NCI-H345 treated with DMSO at 0.1 percent for 48 hours (cell line): Measurements from ENCODE around the gene FOXO3.
"Not testable (repeated sequence)": the region's sequence is repeated elsewhere in the genome, so short reads cannot be mapped to it uniquely, and the experiment has no call there.

ENCODE experiments used
- DNase-seq: peaks from one replicate; lab custom pipeline; 2025; ENCODE audit not compliant: unreplicated experiment; lab: John Stamatoyannopoulos, UW

FOXO3 gene

GRCh38 chr6:108560463-108561308 lies at the start of gene FOXO3:
FOXO3 (plus strand) TSS chr6:108560917; CDS start chr6:108561209, 292 bp downstream.
- DNase-seq = no peak

DNA sequence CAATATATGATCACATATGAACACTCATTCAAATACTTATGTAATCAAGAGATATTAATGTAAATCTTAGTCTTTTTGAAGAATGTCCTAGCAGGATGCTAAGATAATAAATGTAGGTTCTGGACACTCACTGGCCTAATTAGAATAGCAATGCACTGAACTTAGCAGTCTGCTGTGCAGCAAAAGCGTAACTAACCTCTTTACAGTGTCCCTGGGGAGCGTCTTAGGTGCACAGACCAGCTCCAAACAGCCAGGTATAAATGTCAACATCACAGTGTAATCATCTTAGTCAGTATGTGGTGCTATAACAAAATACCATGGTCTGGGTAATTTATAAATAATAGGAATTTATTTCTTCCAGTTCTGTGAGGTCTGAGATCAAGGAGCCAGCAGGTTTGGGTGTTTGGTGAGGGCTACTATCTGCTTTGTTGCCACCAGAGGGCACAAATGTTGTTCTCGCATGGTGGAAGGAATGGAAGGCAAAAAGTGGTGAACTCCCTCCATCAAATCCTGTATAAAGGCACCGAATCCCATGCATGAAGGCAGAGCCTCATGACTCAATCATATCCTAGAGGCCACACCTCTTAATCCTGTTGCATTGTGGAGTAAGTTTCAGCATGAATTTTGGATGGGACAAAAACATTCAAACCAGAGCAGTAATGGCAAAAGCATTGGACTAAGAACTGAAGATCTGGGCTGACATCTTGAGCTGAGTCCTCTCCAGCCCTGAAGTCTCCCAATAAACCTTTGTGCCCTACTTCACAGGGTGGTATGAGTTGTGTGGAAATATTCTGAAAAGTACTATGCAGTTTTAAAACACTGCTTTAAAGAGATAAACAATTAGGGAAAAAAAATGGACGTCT lies 41.8 kb upstream of the FOXO3 start:
- no peak for DNase-seq

DNA sequence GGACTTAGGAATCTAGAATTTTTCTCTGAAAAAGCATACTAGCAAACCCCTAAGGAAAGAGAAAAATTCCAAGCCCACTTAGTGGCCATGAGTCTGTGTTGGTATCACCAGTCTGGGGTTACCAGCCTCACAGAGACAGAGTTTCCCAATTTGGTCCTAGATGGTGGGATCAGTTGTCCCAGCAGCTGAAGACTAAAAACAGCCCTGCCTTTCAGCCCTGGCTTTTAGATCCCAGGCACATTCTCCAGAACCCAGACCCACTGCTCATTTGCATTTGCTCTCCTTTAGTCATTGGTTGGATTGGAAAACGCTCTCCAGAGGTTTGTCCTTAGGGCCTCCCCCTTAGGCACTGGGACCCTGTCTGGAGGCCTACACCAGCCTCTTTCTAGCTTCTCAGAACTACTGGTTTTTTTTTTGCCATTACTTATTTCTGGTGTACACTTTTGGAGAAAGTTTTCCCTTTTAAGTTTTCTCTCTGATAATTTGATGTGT lies 39.1 kb upstream of the FOXO3 start:
- no peak for DNase-seq

DNA sequence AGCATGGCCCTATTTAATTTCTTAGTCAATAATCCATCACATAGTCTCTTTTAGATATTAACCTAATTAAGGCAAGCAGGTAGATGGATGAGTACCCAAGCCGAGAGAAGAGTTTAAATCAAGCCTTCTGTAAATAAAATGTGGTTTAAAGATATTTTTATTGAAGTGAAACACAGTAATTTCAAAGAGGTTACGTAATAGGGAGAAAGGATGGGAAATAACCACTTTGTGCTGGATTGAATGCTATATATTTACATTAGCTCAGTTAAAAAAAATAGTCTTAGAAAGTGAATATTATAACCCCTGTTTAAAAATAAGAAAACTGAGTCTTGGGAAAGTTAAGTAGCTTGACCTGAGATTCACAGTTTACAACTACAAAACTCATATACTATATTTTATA lies 37.0 kb upstream of the FOXO3 start:
- DNase-seq = no peak

DNA sequence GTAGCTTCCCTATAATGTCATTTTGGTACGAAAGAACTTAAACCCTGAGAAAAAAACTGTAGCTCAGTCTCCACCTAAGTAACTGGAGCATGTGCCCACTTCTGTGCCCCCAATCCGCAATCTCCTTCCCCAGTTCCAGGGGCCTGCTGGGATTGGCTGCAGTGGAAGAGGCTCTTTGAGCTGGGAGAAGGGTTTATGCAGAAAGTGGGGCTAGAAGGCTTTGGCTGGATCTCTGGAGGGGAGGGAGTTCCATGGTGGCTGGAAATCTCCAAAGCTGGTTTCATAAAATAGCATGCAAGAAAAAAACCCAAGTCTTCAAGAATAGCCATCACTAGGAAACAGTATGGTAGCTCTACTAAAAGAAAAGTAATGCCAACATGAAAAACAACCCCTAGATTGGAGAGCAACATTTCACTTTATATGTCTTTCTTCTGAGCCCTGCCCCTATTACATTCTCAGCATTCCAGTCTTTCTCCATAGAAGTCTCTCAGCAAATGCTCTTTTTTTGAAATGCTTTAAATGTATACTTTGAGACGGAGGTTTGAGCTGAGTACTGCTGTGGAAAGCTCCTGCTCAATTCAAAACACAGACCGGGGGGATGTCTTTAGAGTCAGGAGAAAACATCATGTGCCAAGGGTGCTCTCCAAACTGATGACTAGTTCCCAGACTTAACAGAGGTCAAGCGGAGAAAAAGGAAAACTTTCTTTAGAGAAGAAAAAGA lies 36.0 kb upstream of the FOXO3 start:
- no peak for DNase-seq

DNA sequence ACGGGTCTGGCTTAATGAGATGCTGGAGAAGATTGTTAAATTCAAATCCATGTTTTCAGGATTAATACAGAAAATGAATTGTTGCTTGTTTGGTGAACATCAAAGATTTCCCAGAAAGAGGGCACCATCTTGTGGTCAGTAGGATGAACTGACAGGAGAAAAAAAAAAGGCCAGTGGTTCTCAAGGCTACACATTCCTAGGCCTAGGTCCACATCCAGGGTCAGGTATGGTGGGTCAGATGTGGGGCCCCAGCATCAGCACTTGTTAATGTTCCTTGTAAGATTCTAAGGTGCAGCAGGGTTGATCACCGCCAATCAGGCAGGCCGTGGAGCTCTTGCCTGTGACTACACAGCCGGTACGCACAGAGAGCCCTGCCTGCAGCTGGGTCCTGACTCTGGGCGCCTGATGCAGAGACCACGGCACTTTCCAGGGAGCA lies 34.0 kb upstream of the FOXO3 start:
- DNase-seq = no peak

GRCh38 chr6:108528878-108529277 lies 31.8 kb upstream of the FOXO3 start:
- no peak for DNase-seq

DNA sequence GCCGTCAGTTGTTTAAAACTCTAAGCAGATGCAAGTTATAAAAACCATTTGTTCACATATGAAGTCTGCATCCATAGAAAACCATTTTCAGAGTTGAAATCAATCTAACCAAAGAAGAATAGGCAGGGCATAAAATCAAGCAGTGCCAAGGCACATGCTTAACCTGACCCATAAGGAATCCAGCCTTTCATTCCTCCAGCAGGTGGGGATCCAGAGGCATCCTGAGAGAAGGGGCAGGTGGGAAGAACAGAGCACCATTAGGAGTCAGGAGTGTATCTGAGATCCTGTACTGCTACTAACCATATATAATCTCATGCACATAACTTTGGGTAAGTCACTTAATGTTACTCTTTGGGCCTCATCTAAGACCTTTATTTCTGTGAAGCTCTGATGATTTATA lies 29.4 kb upstream of the FOXO3 start:
- DNase-seq = no peak

- DNase-seq = no peak
Measured at GRCh38 chr6:108535114-108535742, 25.5 kb upstream of the FOXO3 start.

DNA sequence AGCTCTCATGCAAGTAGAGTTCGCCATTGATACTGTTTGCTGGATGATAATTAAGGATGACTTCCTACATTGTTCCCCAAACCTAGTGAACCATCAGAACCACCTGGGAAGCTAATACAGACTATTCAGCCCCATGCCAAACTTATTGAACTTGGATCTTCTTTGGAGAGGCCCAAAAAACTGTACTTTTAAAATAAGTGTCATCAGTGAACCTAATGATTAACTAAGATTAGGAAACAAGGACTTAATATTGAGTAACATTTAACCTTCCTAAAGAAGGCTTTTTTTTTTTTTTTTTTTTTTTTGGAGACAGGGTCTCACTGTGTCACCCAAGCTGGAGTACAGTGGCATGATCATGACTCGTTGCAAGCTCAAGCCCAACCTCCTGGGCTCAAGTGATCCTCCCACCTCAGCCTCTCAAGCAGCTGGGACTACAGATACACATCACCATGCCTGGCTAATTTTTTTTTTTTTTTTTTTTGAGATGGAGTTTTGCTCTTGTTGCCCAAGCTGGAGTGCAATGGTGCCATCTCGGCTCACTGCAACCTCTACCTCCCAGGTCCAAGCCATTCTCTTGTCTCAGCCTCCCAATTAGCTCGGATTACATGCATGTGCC lies 24.7 kb upstream of the FOXO3 start:
- not testable (repeated sequence) for DNase-seq

DNA sequence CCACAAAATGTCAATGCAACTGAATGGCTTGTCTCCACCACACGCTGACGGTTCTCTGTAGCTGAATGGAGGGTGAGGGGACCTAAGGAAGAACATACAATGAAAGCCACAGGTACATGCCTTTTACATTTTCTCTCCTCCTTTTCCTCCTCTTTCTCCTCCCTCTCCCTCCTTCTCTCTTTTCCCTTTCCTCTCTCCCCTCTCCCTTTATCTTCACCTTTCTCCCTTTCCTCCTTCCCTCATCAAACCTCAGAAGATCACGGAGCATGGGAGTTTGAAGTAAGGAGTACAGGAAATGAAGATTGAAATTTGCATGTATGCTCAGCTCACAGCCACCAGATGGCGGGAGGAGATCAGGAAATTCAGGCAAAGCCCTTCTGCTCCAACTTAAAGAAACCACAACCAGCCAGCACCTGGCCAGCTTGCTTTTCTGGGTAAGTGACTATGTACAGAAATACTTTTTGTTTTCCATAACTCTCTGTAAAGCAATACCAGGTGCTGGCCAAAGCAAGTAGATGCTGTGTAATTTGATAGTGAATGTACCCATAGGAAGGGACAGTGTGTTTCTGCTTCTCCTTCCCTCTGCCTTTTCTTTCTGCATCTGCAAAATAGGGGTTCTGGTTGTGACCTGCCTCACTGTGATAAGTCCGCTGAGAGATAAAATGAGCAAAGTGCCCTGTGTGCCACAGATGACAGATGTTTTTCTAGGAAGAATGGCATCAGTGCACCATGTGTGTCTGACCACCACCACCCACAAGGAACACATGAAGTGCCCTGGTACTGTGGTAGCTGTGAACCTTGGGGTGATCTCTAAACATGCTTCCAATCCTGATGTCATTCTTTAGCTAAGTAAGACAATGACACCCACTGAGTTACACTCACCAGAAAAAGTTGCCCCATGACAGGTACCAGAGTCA lies 18.6 kb upstream of the FOXO3 start:
- peak; percentile 75 for DNase-seq

GRCh38 chr6:108543175-108543940 lies 17.4 kb upstream of the FOXO3 start:
- no peak for DNase-seq

DNA sequence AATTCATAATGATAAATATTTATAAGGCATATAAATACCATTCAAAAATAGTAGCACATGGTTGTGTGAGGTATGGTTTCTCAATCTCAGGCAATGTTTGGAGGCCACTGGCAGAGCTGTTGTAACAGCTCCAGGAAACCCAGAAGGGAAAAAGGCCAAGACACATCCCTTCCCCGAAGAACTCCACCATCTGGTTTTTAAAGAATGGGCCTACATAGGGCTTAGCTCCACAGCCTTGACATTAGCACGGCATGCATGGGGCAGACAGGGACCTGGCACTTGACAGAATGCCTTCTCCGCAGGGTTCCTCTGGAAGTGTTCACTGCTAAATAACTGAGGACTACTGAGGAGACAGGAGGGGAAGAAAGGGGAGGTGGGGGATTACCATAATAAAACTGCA lies 16.1 kb upstream of the FOXO3 start:
- DNase-seq = no peak

DNA sequence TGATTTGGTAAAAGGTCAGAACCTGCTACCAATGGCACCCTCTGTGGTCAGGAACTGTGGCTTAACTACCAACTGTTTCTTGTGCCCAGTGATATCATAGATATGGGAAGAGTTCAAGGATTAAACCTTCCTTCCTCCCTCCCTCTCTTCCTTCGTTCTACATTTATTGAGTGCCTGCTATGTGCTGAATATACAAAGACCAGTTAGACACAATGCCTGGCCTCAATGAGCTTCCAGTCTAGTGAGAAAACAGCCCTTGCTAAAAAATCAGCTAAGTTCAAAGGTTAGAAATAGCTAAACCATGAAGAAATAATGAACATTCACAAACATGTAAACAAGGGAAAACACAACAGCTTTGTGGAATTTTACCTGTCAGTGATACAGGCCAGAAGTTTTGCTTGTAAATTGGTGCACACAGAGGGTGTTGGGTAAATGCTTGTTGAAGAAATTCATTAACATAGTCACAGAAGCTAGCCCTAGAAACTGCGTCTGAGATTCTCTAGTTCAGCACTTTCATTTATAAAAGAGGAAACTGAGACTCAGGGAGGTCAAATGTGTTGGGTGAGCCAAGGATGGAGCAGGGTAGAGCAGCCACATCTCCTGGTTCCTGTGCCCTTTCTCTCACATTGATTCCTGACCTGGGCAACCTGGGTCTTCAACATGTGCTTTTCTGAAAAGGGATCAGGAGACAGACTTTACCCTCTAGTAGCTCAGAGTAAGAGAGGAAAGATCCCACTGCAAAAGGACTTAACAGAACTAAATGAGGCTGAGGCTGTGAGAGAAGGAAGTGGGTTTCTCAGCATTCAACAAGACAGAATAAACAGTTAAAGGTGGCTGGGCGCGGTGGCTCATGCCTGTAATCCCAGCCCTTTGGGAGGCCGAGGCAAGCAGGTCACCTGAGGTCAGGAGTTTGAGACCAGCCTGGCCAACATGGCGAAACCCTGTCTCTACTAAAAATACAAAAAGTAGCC lies 14.4 kb upstream of the FOXO3 start:
- no peak for DNase-seq

- no peak for DNase-seq
Measured at GRCh38 chr6:108549241-108549640, 11.5 kb upstream of the FOXO3 start.

- no peak for DNase-seq
Measured at GRCh38 chr6:108549741-108550140, 11.0 kb upstream of the FOXO3 start.

- DNase-seq = no peak
Measured at GRCh38 chr6:108550256-108550655, 10.5 kb upstream of the FOXO3 start.
